Bronchial epithelial cell (primary cell): Measurements from ENCODE around the gene CAMSAP1. TPM values are rescaled to one million over a fixed set of nuclear protein-coding genes. Genes with fewer than 3 reads are reported as not detected.

Experiments used
- DNase-seq: peaks from one replicate; pipeline ENCODE4 v3.0.0-alpha.2; 2010; ENCODE audit warnings: low read depth
- FAIRE-seq: peaks from 2 replicates; lab custom pipeline; 2011; peaks lifted over from hg19 to GRCh38; lab: Jason Lieb, UNC
- H3K27me3 ChIP-seq: 2 replicates; pipeline ENCODE4 v1.5.1; 2011; ENCODE audit warnings: low read length; ENCODE audit not compliant: control insufficient read depth, insufficient read depth
- H3K36me3 ChIP-seq: 2 replicates; pipeline ENCODE4 v1.5.1; 2011; ENCODE audit warnings: low read length; ENCODE audit not compliant: control insufficient read depth, insufficient read depth
- H3K4me3 ChIP-seq: 2 replicates; pipeline ENCODE4 v1.5.1; 2011; ENCODE audit warnings: mild to moderate bottlenecking, low read depth, low read length, control low read depth
- total RNA-seq: library from RNA; depleted of rRNA; stranded (reverse); fragments of >200 nt; gene quantifications from 2 replicates; pipeline ENCODE4 v1.2.1, GENCODE V29; 2014
- TF ChIP-seq, protein P1 (sequence below): IDR thresholded peaks from 2 replicates; pipeline ENCODE4 v1.5.1; 2011; ENCODE audit warnings: mild to moderate bottlenecking, moderate library complexity, low read length, control low read depth, inconsistent platforms; ENCODE audit not compliant: insufficient read depth, severe bottlenecking

Gene CAMSAP1
- total RNA-seq, 1 donor from 2014 or later: 23.2 TPM

- TF ChIP-seq, protein P1, sequence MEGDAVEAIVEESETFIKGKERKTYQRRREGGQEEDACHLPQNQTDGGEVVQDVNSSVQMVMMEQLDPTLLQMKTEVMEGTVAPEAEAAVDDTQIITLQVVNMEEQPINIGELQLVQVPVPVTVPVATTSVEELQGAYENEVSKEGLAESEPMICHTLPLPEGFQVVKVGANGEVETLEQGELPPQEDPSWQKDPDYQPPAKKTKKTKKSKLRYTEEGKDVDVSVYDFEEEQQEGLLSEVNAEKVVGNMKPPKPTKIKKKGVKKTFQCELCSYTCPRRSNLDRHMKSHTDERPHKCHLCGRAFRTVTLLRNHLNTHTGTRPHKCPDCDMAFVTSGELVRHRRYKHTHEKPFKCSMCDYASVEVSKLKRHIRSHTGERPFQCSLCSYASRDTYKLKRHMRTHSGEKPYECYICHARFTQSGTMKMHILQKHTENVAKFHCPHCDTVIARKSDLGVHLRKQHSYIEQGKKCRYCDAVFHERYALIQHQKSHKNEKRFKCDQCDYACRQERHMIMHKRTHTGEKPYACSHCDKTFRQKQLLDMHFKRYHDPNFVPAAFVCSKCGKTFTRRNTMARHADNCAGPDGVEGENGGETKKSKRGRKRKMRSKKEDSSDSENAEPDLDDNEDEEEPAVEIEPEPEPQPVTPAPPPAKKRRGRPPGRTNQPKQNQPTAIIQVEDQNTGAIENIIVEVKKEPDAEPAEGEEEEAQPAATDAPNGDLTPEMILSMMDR: no peak
- Histone ChIP-seq H3K27me3 (no peaks in the 10 kb centered on the region), H3K4me3 (no peak overlapping the region), H3K36me3 (peaks cover 21% of the 10 kb centered on the region)
- FAIRE-seq (no peak), DNase-seq (no peak)
Measured at GRCh38 chr9:135809166-135809565, 98.2 kb downstream of the CAMSAP1 start.

DNA sequence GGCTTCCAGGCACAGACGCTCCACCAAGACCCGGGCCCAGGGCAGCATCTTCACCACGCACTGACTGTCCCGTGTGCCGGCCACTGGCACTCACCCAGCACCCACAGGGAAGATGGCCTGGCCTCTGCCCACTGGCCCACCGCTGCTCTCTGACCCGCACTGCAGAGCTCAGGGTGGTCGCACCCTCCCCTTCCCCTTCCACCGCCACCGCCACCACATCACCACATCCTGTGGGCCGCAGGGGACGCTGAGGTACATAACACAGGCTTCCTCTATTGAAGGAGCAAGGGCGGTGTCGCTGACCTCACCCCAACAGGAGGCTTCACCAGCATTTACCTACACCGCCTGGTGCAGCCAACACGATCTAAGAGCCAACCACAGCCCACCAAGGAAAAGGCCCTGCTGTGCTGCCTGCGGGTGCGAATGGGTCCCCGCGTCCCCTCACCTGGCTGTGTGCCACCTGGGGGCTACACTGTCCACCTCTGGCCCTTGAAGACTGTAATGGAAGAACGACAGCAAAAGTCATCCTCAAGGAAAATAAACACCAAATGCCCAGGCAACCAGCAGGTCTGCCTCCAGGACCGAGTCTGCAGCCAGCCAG, 101.8 kb downstream of the CAMSAP1 start:
- FAIRE-seq (no peak), DNase-seq (no peak)
- TF ChIP-seq, protein P1: no peak
- H3K36me3 ChIP-seq: peaks cover 2% of the 10 kb centered on the region
- H3K4me3 ChIP-seq: no peak overlapping the region
- H3K27me3 ChIP-seq: no peaks in the 10 kb centered on the region

DNA sequence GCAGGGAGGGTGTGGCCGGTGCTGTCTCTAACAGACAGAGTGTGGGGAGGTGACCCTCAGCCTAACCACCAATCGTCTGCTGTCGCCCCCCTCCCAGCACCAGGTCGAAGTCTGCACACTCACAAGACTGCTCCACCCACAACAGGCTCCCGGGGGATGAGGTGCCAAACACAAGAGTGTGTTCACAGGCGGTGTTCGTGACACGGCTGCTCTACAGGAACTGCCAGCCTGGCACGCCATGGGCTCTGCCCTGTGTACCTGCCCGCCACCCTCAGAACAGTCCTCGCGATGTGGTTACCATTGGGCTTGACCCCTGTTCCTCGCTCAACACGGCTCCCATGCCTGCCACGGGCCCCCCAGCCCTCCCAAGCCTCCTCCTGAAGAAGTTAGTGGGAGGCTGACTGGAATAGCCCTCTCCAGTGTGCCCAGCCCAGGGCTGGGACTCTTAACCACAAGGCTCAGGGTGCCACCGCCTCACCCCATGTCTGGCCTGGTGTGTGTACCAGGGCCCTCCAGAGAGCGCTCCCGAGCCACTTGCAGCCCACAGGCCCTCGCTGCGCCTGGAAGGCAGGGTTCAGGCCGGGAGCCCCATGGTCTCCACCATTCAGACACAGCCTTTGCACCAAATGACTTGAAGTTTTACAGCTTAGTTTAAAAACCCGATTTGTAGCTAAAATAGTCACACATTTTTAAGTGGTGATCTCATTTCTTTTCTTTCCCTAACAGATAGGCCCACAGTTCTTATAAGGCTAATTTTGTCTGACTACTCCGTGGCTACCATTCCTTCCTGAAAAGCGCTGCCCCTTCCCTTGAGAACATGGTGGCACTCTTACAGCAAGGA, 102.5 kb downstream of the CAMSAP1 start:
- no peak for DNase-seq
- Histone ChIP-seq H3K36me3 (no peaks in the 10 kb centered on the region), H3K27me3 (no peaks in the 10 kb centered on the region), H3K4me3 (no peak overlapping the region)
- FAIRE-seq: no peak
- TF ChIP-seq, protein P1: no peak

DNA sequence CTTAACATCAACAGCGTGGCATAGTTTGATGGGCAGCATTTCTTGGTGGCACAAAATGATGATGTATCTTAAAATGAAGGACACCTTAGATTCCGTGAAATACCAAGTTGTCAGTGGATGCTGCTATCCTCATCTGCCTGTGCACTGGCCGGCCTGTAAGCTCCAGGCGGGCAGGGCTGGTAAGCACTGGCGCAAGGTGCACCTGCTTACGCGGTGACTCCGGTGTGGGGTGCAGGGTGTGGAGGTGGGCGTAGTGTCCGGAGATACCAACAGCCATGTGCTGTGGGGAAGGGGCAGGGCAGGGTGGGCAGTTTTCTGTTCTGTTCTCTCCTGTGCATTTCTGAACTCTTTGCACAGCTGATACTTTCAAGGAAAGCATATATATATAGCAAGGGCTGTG, 103.9 kb downstream of the CAMSAP1 start:
- H3K36me3 ChIP-seq: no peaks in the 10 kb centered on the region
- H3K4me3 ChIP-seq: no peak overlapping the region
- no peaks in the 10 kb centered on the region for H3K27me3 ChIP-seq
- no peak for FAIRE-seq
- TF ChIP-seq, protein P1: no peak
- DNase-seq: no peak

DNA sequence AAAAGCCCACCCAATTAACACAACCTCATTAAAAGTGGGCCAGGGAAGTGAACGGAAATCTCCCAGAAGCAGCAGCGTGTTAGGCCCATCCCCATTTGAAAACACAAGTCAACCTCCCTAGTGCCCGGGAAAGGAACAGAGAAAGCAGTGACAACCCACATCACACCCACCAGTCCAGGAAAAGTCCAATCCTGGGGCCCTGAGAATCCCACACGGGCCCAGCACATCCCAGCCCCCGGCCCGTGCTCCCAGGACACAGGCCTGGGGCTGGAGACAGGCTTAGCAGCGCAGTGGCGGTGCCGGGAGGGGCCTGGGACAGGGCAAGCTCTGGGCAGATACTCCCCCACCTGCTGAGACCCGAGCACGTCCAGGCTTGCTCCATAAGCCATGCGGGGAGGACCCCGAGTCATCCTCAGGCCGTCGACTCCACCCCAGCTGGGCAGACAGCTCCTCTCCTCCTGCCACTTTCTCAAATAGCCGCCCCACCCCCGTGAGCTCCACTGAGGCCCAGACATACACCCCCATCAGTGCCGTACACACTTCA, 104.4 kb downstream of the CAMSAP1 start:
- no peak overlapping the region for H3K4me3 ChIP-seq
- H3K36me3 ChIP-seq: no peaks in the 10 kb centered on the region
- TF ChIP-seq, protein P1: no peak
- DNase-seq (no peak), FAIRE-seq (no peak)
- H3K27me3 ChIP-seq: no peaks in the 10 kb centered on the region
